ENCODE data around the gene BRD3.

GRCh38 chr9:134047868-134048581 lies 19.8 kb downstream of the BRD3 start:
- TF ChIP-seq CTCF (IDR thresholded peaks at IDR 0.05; ENCODE audit: insufficient read depth, low read depth, low read length) (no peak), EZH2 (IDR thresholded peaks at IDR 0.05; ENCODE audit: insufficient read depth, low read length) (no peak)

Data from astrocyte (in vitro differentiated cells and primary cell).